Transverse colon (tissue), 4 donors: Measurements from ENCODE around the gene WDR27. TPM values are rescaled to one million over a fixed set of nuclear protein-coding genes. Genes with fewer than 3 reads are reported as not detected.

ENCODE experiments used
- DNase-seq: peaks from one replicate; pipeline ENCODE4 v3.0.0-alpha.2; 2019
- H3K27ac ChIP-seq, 4 donors: fragments of 200-600 bp; sonication (generic); 2 replicates each; pipeline ENCODE4 v1.5.1; 2016 to 2018; ENCODE audit warnings: inconsistent platforms in 4 of 4
- H3K27me3 ChIP-seq: fragments of 200-600 bp; sonication (generic); 2 replicates; pipeline ENCODE4 v1.5.1; 2017; ENCODE audit warnings: inconsistent platforms
- H3K36me3 ChIP-seq, 4 donors: fragments of 200-600 bp; sonication (generic); 2 replicates each; pipeline ENCODE4 v1.5.1; 2017 to 2019; ENCODE audit warnings: inconsistent platforms in 4 of 4
- H3K4me1 ChIP-seq, 4 donors: fragments of 200-600 bp; sonication (generic); 2 replicates each; pipeline ENCODE4 v1.5.1; 2017 to 2020; ENCODE audit warnings: inconsistent platforms in 4 of 4
- H3K4me3 ChIP-seq, 4 donors: fragments of 200-600 bp; sonication (generic); 1 replicate in 1 of 4; 2 replicates in 3 of 4; pipeline versions ENCODE4 v1.5.1 to v1.6.1; 2017 to 2019; ENCODE audit warnings: inconsistent platforms in 4 of 4
- H3K9me3 ChIP-seq, 2 donors: fragments of 200-600 bp; sonication (generic); 2 replicates each; pipeline ENCODE4 v1.5.1; 2017 to 2019; ENCODE audit warnings: inconsistent platforms in 2 of 2
- CTCF ChIP-seq, 5 experiments: fragments of 200-600 bp in 3 of 5; fragments of 450-650 bp in 2 of 5; sonication (generic) in 3 of 5; IDR thresholded peaks; 1 replicate in 2 of 5; 2 replicates in 3 of 5; pipeline ENCODE4 v1.5.1; 2016 to 2017; ENCODE audit warnings: antibody characterized with exemption in 5 of 5, inconsistent platforms in 3 of 5, mild to moderate bottlenecking in 2 of 5, moderate library complexity in 1 of 5
- EP300 ChIP-seq: sonication (generic); formaldehyde crosslinking; IDR thresholded peaks from one replicate; pipeline ENCODE4 v1.6.1; 2017; ENCODE audit warnings: antibody characterized with exemption, low read depth
- POLR2A ChIP-seq: fragments of 450-650 bp; IDR thresholded peaks from one replicate; pipeline ENCODE4 v1.6.1; 2016; ENCODE audit warnings: antibody characterized with exemption, mild to moderate bottlenecking, moderate library complexity
- POLR2AphosphoS5 ChIP-seq, 3 donors: sonication (generic); formaldehyde crosslinking; IDR thresholded peaks; one replicate each; pipeline ENCODE4 v1.6.1; 2016; ENCODE audit warnings: antibody characterized with exemption in 3 of 3
- WGBS, 2 donors: methylation state at CpG; one replicate each; pipeline ENCODE4 v1.1.5; 2018; ENCODE audit warnings: low coverage in 1 of 2; 5-methylcytosine and 5-hydroxymethylcytosine counted together
- in situ Hi-C, 4 donors: fragments of 200-750 bp; cut with MboI; loops; one replicate each; pipeline versions ENCODE4 v1.15.0 to v1.15.1; 2017; ENCODE audit warnings: low sequenced_read_pairs in 3 of 4, low pct_ligation_motif_present in 1 of 4, low pct_unique_long_range_greater_than_20kb in 1 of 4
- intact Hi-C: fragments of 100-400 bp; cut with DNase I; formaldehyde crosslinking; loops from one replicate; pipeline ENCODE4 v1.15.1; 2023; ENCODE audit warnings: low total_unique reads
- total RNA-seq, 4 donors: library from RNA; depleted of rRNA; stranded (reverse); fragments of >200 nt; gene quantifications; one replicate each; pipeline ENCODE4 v1.1.0, GENCODE V29; 2016

WDR27 gene
- total RNA-seq, 4 donors from 2014 or later: 44.9 to 75.0 (median 57.0) TPM

GRCh38 chr6:169545982-169546381 lies 155.8 kb downstream of the WDR27 start:
- DNase-seq: no peak
- Histone ChIP-seq H3K27ac (no peak overlapping the region), H3K4me3 (no peak overlapping the region), H3K4me1 (no peaks in the 10 kb centered on the region), H3K9me3 (peaks cover 0 to 15% of the 10 kb centered on the region in 2 donors), H3K36me3 (no peaks in the 10 kb centered on the region), H3K27me3 (no peaks in the 10 kb centered on the region)
- 95% methylated on average over 6 of the region's 6 CpGs; no CpG with 5 or more reads in 1 of the 2 donors for WGBS, 2 donors
- in situ Hi-C loops (no loop called here), intact Hi-C loops (no loop called here)
- TF ChIP-seq EP300: no peak
- TF ChIP-seq POLR2AphosphoS5 (IDR thresholded peaks at IDR 0.05): no peak
- TF ChIP-seq CTCF (IDR thresholded peaks at IDR 0.05): no peak
- TF ChIP-seq POLR2A: no peak

- H3K36me3 ChIP-seq: no peaks in the 10 kb centered on the region
- in situ Hi-C loops (no loop called here), intact Hi-C loops (no loop called here)
- H3K4me1 ChIP-seq: no peaks in the 10 kb centered on the region
- TF ChIP-seq EP300 (no peak), CTCF (IDR thresholded peaks at IDR 0.05) (no peak), POLR2A (no peak), POLR2AphosphoS5 (IDR thresholded peaks at IDR 0.05) (no peak)
- no peak overlapping the region for H3K4me3 ChIP-seq
- no peaks in the 10 kb centered on the region for H3K27me3 ChIP-seq
- H3K27ac ChIP-seq: no peak overlapping the region
- H3K9me3 ChIP-seq: peaks cover 0 to 15% of the 10 kb centered on the region in 2 donors
- no peak for DNase-seq
Measured at GRCh38 chr6:169543704-169544103, 158.1 kb downstream of the WDR27 start.

- Histone ChIP-seq H3K27me3 (no peaks in the 10 kb centered on the region), H3K4me1 (no peaks in the 10 kb centered on the region), H3K36me3 (no peaks in the 10 kb centered on the region), H3K9me3 (peaks cover 0 to 7% of the 10 kb centered on the region in 2 donors), H3K27ac (no peak overlapping the region), H3K4me3 (no peak overlapping the region)
- WGBS, 2 donors: 80 to 83% methylated on average over 1 of the region's 1 CpG
- in situ Hi-C loops: no loop called here
- TF ChIP-seq POLR2A (no peak), CTCF (IDR thresholded peaks at IDR 0.05) (no peak), EP300 (no peak), POLR2AphosphoS5 (IDR thresholded peaks at IDR 0.05) (no peak)
- intact Hi-C loops: no loop called here
- DNase-seq: no peak
Measured at GRCh38 chr6:169542491-169542890, 159.3 kb downstream of the WDR27 start.

- 81 to 100% methylated on average over 2 to 5 of the region's 5 CpGs for WGBS, 2 donors
- H3K4me1 ChIP-seq: no peaks in the 10 kb centered on the region
- intact Hi-C loops: no loop called here
- no peak for TF ChIP-seq POLR2AphosphoS5 (IDR thresholded peaks at IDR 0.05)
- no peak for TF ChIP-seq POLR2A
- TF ChIP-seq CTCF (IDR thresholded peaks at IDR 0.05): no peak
- TF ChIP-seq EP300: no peak
- in situ Hi-C loops: no loop called here
- H3K9me3 ChIP-seq: peaks cover 2 to 10% of the 10 kb centered on the region in 2 donors
- DNase-seq: no peak
- H3K27ac ChIP-seq: no peak overlapping the region
- no peaks in the 10 kb centered on the region for H3K27me3 ChIP-seq
- no peaks in the 10 kb centered on the region for H3K36me3 ChIP-seq
- no peak overlapping the region for H3K4me3 ChIP-seq
Measured at GRCh38 chr6:169539176-169539897, 162.5 kb downstream of the WDR27 start.
